ENCODE measurements around the gene PLPPR2. TPM values are rescaled to one million over a fixed set of nuclear protein-coding genes. Genes with fewer than 3 reads are reported as not detected.
A peak's percentile ranks its signal among the peaks of the same experiment; 100 is the strongest.
"Not testable (repeated sequence)": the region's sequence is repeated elsewhere in the genome, so short reads cannot be mapped to it uniquely, and the experiment has no call there.

The PLPPR2 gene
- polyA plus RNA-seq, 1 experiment, result 13.8 TPM

- TF ChIP-seq CTCF (IDR thresholded peaks at IDR 0.05; ENCODE audit: low read depth, low read length), result 0 out of 2 replicates have a peak, but pooled peaks have one; percentile 8
- peak within 1 kb of the TSS; percentile 90 for H3K4me3 ChIP-seq (ENCODE audit: low read depth, low read length)
- H3K27me3 ChIP-seq (ENCODE audit: control insufficient read depth, insufficient read depth, low read length), result no peaks in the 10 kb centered on the region
- DNase-seq (ENCODE audit: low read depth, low spot score), result peak; percentile 97
- H3K9me3 ChIP-seq (ENCODE audit: control insufficient read depth, insufficient read depth, low read length), result peaks cover 14% of the 10 kb centered on the region
- ChIA-PET CTCF (interaction anchor here (1.1 to 1.7 kb wide), 3 partner anchors 35 to 103 kb away, joined by 3 to 8 read pairs (median 5); no protein-coding TSS in a partner anchor), POLR2A (interaction anchor here (0.7 to 1.1 kb wide), 4 partner anchors 22 to 183 kb away, joined by 3 to 8 read pairs (median 5); partner anchors contain the start of genes ECSIT and SWSAP1)
- peak within 1 kb of the TSS; percentile 71 for H3K27ac ChIP-seq (ENCODE audit: low read depth, low read length)
Measured at GRCh38 chr19:11346104-11346940, 8.9 kb upstream of the PLPPR2 start, which contains the start of the genes CCDC159 and TMEM205. Gene CCDC159, plus strand, starts transcription at chr19:11346519. Its CDS starts 88 bp downstream, at chr19:11346607. Gene TMEM205, minus strand, starts transcription at chr19:11346268. Its CDS starts 649 bp downstream, at chr19:11345619.

- Histone ChIP-seq H3K4me3 (ENCODE audit: low read depth, low read length) (no peak overlapping the region), H3K9me3 (ENCODE audit: control insufficient read depth, insufficient read depth, low read length) (peaks cover 14% of the 10 kb centered on the region), H3K27me3 (ENCODE audit: control insufficient read depth, insufficient read depth, low read length) (no peaks in the 10 kb centered on the region), H3K27ac (ENCODE audit: low read depth, low read length) (no peak overlapping the region)
- ChIA-PET POLR2A (no interaction called here), CTCF (interaction anchor here (1.6 to 1.7 kb wide), 1 partner anchor 33 kb away, joined by 4 to 8 read pairs; no protein-coding TSS in a partner anchor)
- DNase-seq (ENCODE audit: low read depth, low spot score), result no peak
- no peak for TF ChIP-seq CTCF (IDR thresholded peaks at IDR 0.05; ENCODE audit: low read depth, low read length)
Measured at GRCh38 chr19:11347546-11348039, 7.6 kb upstream of the PLPPR2 start.

- peaks cover 14% of the 10 kb centered on the region for H3K9me3 ChIP-seq (ENCODE audit: control insufficient read depth, insufficient read depth, low read length)
- ChIA-PET POLR2A (interaction anchor here (1.0 kb wide), 1 partner anchor 25 kb away, joined by 4 read pairs; no protein-coding TSS in a partner anchor), CTCF (interaction anchor here (1.6 kb wide), 1 partner anchor 32 kb away, joined by 4 read pairs; no protein-coding TSS in a partner anchor)
- no peak overlapping the region for H3K27ac ChIP-seq (ENCODE audit: low read depth, low read length)
- H3K4me3 ChIP-seq (ENCODE audit: low read depth, low read length), result no peak overlapping the region
- no peaks in the 10 kb centered on the region for H3K27me3 ChIP-seq (ENCODE audit: control insufficient read depth, insufficient read depth, low read length)
- no peak for DNase-seq (ENCODE audit: low read depth, low spot score)
- TF ChIP-seq CTCF (IDR thresholded peaks at IDR 0.05; ENCODE audit: low read depth, low read length), result no peak
Measured at GRCh38 chr19:11349171-11349570, 6.1 kb upstream of the PLPPR2 start.

- H3K4me3 ChIP-seq (ENCODE audit: low read depth, low read length); DNase-seq (ENCODE audit: low read depth, low spot score); H3K27me3 ChIP-seq (ENCODE audit: control insufficient read depth, insufficient read depth, low read length); CTCF ChIA-PET; POLR2A ChIA-PET; H3K9me3 ChIP-seq (ENCODE audit: control insufficient read depth, insufficient read depth, low read length); H3K27ac ChIP-seq (ENCODE audit: low read depth, low read length): not testable (repeated sequence)
Measured at GRCh38 chr19:11354102-11354501, 1.1 kb upstream of the PLPPR2 start.

- POLR2A ChIA-PET, result no interaction called here
- Histone ChIP-seq H3K27ac (ENCODE audit: low read depth, low read length) (no peak overlapping the region), H3K4me3 (ENCODE audit: low read depth, low read length) (peak overlapping the region; percentile 81), H3K9me3 (ENCODE audit: control insufficient read depth, insufficient read depth, low read length) (no peaks in the 10 kb centered on the region), H3K27me3 (ENCODE audit: control insufficient read depth, insufficient read depth, low read length) (no peaks in the 10 kb centered on the region)
- TF ChIP-seq CTCF (IDR thresholded peaks at IDR 0.05; ENCODE audit: low read depth, low read length), result no peak
- CTCF ChIA-PET, result no interaction called here
- no peak for DNase-seq (ENCODE audit: low read depth, low spot score)
Measured at GRCh38 chr19:11356074-11356397, 804 bp downstream of the PLPPR2 start.

Data from AG04450 (cell line).